ENCODE data around the gene LAMTOR4.
A peak's percentile ranks its signal among the peaks of the same experiment; 100 is the strongest.
"Not testable (repeated sequence)": the region's sequence is repeated elsewhere in the genome, so short reads cannot be mapped to it uniquely, and the experiment has no call there.

Gene LAMTOR4

DNA sequence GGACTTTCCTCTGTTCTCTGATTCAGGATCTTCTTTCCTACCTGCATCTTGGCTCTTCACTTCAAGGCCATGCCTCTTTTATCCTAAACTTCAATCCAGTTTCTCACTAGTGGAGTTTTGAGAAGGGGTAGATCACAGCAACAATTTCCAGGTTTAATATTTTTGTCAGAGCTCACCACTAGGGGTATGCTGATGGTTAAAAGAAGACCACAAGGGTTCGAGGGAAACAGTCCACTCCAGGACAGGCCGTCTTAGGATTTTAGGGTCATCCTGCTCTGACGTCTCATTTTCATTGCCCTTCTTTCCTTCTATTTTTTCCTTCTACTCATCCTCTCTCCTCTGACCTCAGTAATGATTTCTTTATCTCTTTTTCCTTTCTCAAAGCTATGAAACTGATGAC is 40.3 kb downstream of the LAMTOR4 start:
- Mint-ChIP-seq H3K9me3 (no peaks in the 10 kb centered on the region), H3K36me3 (no peaks in the 10 kb centered on the region), H3K4me1 (peaks cover 44% of the 10 kb centered on the region), H3K27me3 (no peaks in the 10 kb centered on the region), H3K27ac (peak overlapping the region; percentile 86), H3K4me3 (no peak overlapping the region)
- ATAC-seq: no peak

DNA sequence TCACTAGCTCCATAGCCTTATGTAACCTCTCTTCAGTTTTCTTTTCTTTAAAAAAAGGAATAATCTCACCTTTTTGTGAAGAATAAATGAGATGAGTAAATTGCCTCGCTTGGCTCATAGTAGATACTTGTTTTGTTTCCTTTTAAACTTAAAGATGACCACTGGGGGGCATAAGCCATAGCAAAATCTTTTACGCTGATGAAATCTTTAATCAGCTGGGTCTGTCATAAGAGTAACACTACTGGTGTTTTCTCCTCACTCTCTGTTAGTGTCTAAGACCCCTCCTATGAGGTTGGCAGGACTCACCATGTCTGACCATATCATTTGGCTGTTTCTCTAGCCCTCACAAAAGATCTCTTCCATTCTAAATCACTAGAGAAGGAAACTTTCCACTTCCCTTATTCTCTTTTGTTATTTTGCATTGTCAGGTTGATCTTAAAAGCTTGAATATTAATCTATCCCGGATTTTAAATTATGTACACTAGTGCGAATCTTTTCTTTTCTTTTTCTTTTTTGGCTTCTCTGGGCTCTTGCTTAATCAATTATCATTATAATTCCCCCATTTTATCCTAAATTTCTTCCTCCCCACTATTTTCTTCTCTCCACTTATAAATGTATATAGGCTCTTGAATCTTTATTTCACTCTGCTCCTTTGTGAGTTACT is 41.5 kb downstream of the LAMTOR4 start:
- H3K4me3 Mint-ChIP-seq: no peak overlapping the region
- ATAC-seq: peak; percentile 68
- H3K27ac Mint-ChIP-seq: peak overlapping the region; percentile 86
- no peaks in the 10 kb centered on the region for H3K9me3 Mint-ChIP-seq
- no peaks in the 10 kb centered on the region for H3K36me3 Mint-ChIP-seq
- no peaks in the 10 kb centered on the region for H3K27me3 Mint-ChIP-seq
- H3K4me1 Mint-ChIP-seq: peaks cover 54% of the 10 kb centered on the region

DNA sequence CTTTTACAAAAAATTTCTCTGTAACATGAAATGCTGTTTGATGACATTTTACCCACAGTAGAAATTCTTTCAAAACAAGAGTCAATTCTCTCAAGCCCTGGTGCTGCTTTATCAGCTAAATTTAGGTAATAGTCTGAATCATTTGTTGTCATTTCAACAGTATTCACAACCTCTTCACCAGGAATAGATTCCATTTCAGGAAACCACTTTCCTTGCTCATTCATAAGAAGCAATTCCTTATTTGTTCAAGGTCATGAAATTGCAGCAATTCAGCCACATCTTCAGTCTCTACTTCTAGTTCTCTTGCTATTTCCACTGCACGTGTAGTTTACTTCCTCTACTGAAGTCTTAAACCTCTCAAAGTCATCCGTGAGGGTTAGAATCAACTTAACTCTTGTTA is 43.1 kb downstream of the LAMTOR4 start:
- peak overlapping the region; percentile 86 for H3K27ac Mint-ChIP-seq
- H3K4me1 Mint-ChIP-seq: peaks cover 67% of the 10 kb centered on the region
- peak overlapping the region; percentile 23 for H3K4me3 Mint-ChIP-seq
- no peaks in the 10 kb centered on the region for H3K36me3 Mint-ChIP-seq
- H3K27me3 Mint-ChIP-seq: no peaks in the 10 kb centered on the region
- no peaks in the 10 kb centered on the region for H3K9me3 Mint-ChIP-seq
- no peak for ATAC-seq

DNA sequence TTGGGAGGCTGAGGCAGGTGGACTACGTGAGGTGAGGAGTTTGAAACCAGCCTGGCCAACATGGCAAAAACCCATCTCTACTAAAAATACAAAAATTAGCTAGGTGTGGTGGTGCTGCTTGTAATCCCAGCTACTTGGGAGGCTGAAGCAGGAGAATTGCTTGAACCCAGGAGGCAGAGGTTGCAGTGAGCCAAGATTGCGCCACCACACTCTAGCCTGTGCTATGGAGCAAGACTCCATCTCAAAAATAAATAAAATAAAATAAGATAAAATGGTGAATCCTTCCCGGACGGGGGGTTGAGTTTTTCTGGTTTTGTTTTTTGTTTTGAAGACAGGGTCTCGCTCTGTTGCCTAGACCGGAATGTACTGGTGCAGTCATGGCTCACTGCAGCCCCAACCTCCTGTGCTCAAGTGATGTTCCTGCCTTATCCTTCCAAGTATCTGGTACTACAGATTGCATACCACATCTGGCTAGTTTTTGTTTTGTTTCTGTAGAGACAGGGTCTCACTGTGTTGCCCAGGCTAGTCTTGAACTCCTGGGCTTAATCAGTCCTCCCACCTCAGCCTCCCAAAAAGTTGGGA is 43.7 kb downstream of the LAMTOR4 start:
- Mint-ChIP-seq H3K27ac (peak overlapping the region; percentile 86), H3K4me1 (peaks cover 69% of the 10 kb centered on the region), H3K4me3 (peak overlapping the region; percentile 23)
- H3K36me3 Mint-ChIP-seq, H3K27me3 Mint-ChIP-seq, H3K9me3 Mint-ChIP-seq: not testable (repeated sequence)
- ATAC-seq: peak; percentile 72

DNA sequence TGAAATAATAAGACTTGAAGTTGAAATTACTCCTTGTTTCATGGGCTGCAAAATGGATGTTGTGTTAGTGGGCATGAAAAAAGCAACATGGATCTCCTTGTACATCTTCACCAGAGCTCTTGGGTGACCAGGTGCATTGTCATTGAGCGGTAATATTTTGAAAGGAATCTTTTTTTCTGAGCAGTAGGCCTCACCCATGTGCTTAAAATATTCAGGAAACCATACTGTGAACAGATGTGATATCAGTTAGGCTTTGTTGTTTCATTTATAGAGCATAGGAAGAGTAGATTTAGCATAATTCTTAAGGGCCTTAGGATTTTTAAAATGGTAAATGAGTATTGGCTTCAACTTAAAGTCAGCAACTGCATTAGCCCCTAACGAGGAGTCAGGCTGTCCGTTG is 44.3 kb downstream of the LAMTOR4 start:
- ATAC-seq: no peak
- Mint-ChIP-seq H3K4me3 (no peak overlapping the region), H3K27ac (peak overlapping the region; percentile 86)

DNA sequence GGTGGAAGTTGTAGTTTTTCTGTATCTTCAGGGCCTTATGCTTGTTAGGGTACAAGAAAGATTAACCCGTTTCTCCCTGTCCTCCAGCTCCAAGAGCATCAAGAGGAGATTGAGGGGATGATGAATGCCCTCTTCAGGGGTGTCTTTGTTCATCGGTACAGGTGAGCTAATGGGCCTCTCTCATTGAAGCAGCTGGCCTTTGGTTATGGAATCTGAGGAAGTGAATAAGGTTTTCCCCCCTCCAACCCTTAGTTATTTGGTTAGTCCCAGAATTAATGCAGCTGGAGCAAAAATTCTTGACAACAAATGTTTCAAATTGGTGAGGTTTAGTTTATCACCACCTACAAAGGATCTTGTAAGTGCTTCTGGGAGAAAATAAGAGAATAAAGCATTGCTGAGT is 46.5 kb downstream of the LAMTOR4 start:
- ATAC-seq: no peak
- H3K36me3 Mint-ChIP-seq: no peaks in the 10 kb centered on the region
- no peak overlapping the region for H3K4me3 Mint-ChIP-seq
- peak overlapping the region; percentile 77 for H3K27ac Mint-ChIP-seq
- H3K27me3 Mint-ChIP-seq: no peaks in the 10 kb centered on the region
- H3K4me1 Mint-ChIP-seq: peaks cover 82% of the 10 kb centered on the region
- H3K9me3 Mint-ChIP-seq: no peaks in the 10 kb centered on the region

More for the DNA sequence above, 44.3 kb downstream of the LAMTOR4 start:
- Mint-ChIP-seq H3K27me3 (no peaks in the 10 kb centered on the region), H3K4me1 (peaks cover 74% of the 10 kb centered on the region), H3K9me3 (no peaks in the 10 kb centered on the region), H3K36me3 (no peaks in the 10 kb centered on the region)

DNA sequence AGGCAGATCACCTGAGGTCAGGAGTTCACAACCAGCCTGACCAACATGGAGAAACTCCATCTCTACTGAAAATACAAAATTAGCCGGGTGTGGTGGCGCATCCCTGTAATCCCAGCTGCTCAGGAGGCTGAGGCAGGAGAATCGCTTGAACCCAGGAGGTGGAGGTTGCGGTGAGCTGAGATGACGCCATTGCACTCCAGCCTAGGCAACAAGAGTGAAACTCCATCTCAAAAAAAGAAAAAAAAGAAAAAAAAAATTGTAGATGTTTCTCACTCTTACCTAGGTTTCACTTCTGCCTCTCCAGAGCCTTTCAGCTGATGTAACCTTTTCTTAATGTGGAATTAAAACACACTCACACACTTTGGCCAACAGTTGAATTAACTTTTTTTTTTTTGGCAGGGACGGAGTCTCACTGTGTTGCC is 47.2 kb downstream of the LAMTOR4 start:
- H3K9me3 Mint-ChIP-seq, H3K27me3 Mint-ChIP-seq, H3K36me3 Mint-ChIP-seq, H3K4me3 Mint-ChIP-seq: not testable (repeated sequence)
- ATAC-seq: peak; percentile 67
- H3K4me1 Mint-ChIP-seq: peaks cover 82% of the 10 kb centered on the region
- peak overlapping the region; percentile 77 for H3K27ac Mint-ChIP-seq

DNA sequence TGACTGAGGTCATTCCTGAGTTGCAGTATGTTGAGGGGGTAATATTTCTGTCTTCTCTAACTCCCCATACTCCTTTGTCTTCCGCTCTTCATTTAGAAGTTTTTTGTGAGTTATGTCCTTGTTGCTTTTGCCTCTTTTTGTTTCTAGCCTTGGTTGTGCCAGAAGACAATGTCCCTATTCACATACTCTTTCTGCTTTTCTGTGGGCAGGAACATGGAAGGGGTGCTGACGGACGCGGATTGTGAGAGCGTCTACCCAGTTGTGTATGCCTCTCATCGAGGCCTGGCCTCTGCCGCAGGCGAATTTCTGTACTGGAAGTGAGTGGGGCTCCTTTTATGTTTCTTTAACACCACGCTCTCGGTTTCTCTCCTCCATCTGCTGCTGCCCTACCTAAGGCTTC is 49.5 kb downstream of the LAMTOR4 start:
- H3K4me1 Mint-ChIP-seq: peaks cover 76% of the 10 kb centered on the region
- no peak for ATAC-seq
- H3K27me3 Mint-ChIP-seq: no peaks in the 10 kb centered on the region
- H3K36me3 Mint-ChIP-seq: no peaks in the 10 kb centered on the region
- H3K27ac Mint-ChIP-seq: peak overlapping the region; percentile 82
- H3K4me3 Mint-ChIP-seq: no peak overlapping the region
- H3K9me3 Mint-ChIP-seq: no peaks in the 10 kb centered on the region

DNA sequence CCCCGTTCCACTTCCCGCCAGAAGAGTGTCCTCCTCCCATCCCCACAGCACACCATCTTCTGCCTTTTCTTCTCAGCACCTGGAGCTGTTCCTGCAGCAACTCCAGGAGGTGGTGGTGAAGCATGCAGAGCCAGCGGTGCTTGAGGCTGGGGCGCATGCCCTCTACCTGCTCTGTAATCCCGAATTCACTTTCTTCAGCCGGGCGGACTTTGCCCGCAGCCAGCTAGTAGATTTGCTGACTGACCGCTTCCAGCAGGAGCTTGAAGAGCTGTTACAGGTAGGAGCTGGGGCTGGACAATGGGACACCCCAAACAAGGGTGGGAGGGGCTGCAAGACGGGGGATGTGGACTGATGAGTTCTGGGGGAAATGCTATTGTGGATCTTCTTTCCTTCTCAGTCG is 52.0 kb downstream of the LAMTOR4 start:
- Mint-ChIP-seq H3K27me3 (no peaks in the 10 kb centered on the region), H3K9me3 (no peaks in the 10 kb centered on the region), H3K27ac (peak overlapping the region; percentile 82), H3K4me1 (peaks cover 71% of the 10 kb centered on the region), H3K36me3 (peaks cover 6% of the 10 kb centered on the region), H3K4me3 (peak overlapping the region; percentile 79)
- no peak for ATAC-seq
